NCI-H524 (cell line): Measurements from ENCODE around the gene NAT9.
A peak's percentile ranks its signal among the peaks of the same experiment; 100 is the strongest.

ENCODE experiments used
- DNase-seq, 2 experiments: peaks; one replicate each; lab custom pipeline; 2025; lab: John Stamatoyannopoulos, UW

Gene NAT9

GRCh38 chr17:74744714-74745547, 31.2 kb downstream of the NAT9 start:
- peak; percentile 96 to 98 for DNase-seq

GRCh38 chr17:74744349-74744713, 31.8 kb downstream of the NAT9 start:
- DNase-seq = no peak

GRCh38 chr17:74743755-74744154, 32.4 kb downstream of the NAT9 start:
- no peak for DNase-seq

GRCh38 chr17:74742978-74743545, 33.1 kb downstream of the NAT9 start:
- no peak for DNase-seq

GRCh38 chr17:74742153-74742515, 34.0 kb downstream of the NAT9 start:
- no peak for DNase-seq

GRCh38 chr17:74740641-74741387, 35.3 kb downstream of the NAT9 start:
- DNase-seq = no peak

- no peak for DNase-seq
These were observed 36.0 kb downstream of the NAT9 start for GRCh38 chr17:74740173-74740572.

- DNase-seq = no peak
These were observed 36.8 kb downstream of the NAT9 start for GRCh38 chr17:74739227-74739831.

GRCh38 chr17:74738051-74738996, 37.8 kb downstream of the NAT9 start:
- no peak for DNase-seq

GRCh38 chr17:74737299-74738050, 38.7 kb downstream of the NAT9 start:
- peak; percentile 88 to 96 for DNase-seq

GRCh38 chr17:74736513-74737298, 39.4 kb downstream of the NAT9 start, which contains the start of gene RAB37:
Gene RAB37 (plus strand): TSS chr17:74737256. CDS start chr17:74737273, 17 bp downstream.
- peak; percentile 62 to 71 for DNase-seq

- no peak for DNase-seq
These were observed 41.9 kb downstream of the NAT9 start for GRCh38 chr17:74734256-74734655.

GRCh38 chr17:74733365-74734122, 42.6 kb downstream of the NAT9 start:
- no peak for DNase-seq

GRCh38 chr17:74732042-74732867, 43.9 kb downstream of the NAT9 start:
- no peak for DNase-seq

- DNase-seq = no peak
These were observed 44.9 kb downstream of the NAT9 start for GRCh38 chr17:74731347-74731605.

GRCh38 chr17:74730491-74731346, 45.4 kb downstream of the NAT9 start:
- no peak for DNase-seq

- DNase-seq = no peak
These were observed 46.3 kb downstream of the NAT9 start for GRCh38 chr17:74729866-74730265.
